K562 (cell line): ENCODE data around the gene PANX1. TPM values are rescaled to one million over a fixed set of nuclear protein-coding genes. Genes with fewer than 3 reads are reported as not detected.

Source experiments
- ATAC-seq: fragments of 200-7000 bp; cut with Tn5 transposase; 3 replicates; pipeline ENCODE4 v1.9.1; 2020; ENCODE audit warnings: moderate library complexity
- BruUV-seq: library from RNA; stranded (reverse); fragments of 400-500 nt; replicated peaks from 2 replicates; lab custom pipeline; 2021; lab: Mats Ljungman, UMichigan
- CTCF ChIA-PET: fragments of 300-600 bp; formaldehyde crosslinking; extraction: SDS; loops from one replicate; lab custom pipeline; 2021; ENCODE audit warnings: low intra/inter-chr PET ratio; lab: Yijun Ruan, JAX
- POLR2A ChIA-PET: fragments of 300-600, 350-650 bp; sonication (Branson Sonifier 250); formaldehyde crosslinking; extraction: SDS; loops from one replicate; lab custom pipeline; 2021; ENCODE audit warnings: antibody characterized with exemption, inconsistent platforms; lab: Yijun Ruan, JAX
- DNase-seq, 4 experiments: peaks; one replicate each; pipeline versions ENCODE4 v3.0.0 to v3.0.0-alpha.2; 2011 to 2018; ENCODE audit warnings: low spot score in 3 of 4, mixed read lengths in 3 of 4; ENCODE audit errors: extremely low read depth in 1 of 4
- FAIRE-seq: peaks from 2 replicates; lab custom pipeline; 2011; peaks lifted over from hg19 to GRCh38; lab: Jason Lieb, UNC
- H2AFZ ChIP-seq: 2 replicates; pipeline ENCODE4 v1.6.0; 2011; ENCODE audit warnings: low read depth, low read length, control low read depth, inconsistent platforms
- H3K27ac ChIP-seq: fragments of 200-600 bp; 3 replicates; pipeline ENCODE4 v1.8.0; 2011; ENCODE audit warnings: low read depth, mild to moderate bottlenecking, control low read depth, inconsistent platforms, low read length, moderate library complexity, mixed read lengths; ENCODE audit errors: extremely low read depth
- H3K27me3 ChIP-seq, 2 experiments: fragments of 300-600 bp in 1 of 2; 2 replicates in 1 of 2; 3 replicates in 1 of 2; pipeline versions ENCODE4 v1.6.0 to v1.8.0; 2011; ENCODE audit warnings: inconsistent platforms in 2 of 2, low read length in 2 of 2, mild to moderate bottlenecking in 1 of 2, mixed read lengths in 1 of 2, moderate library complexity in 1 of 2; ENCODE audit not compliant: control insufficient read depth in 2 of 2, insufficient read depth in 2 of 2
- H3K36me3 ChIP-seq: fragments of 300-600 bp; 3 replicates; pipeline ENCODE4 v1.8.0; 2011; ENCODE audit warnings: mild to moderate bottlenecking, low read length, inconsistent platforms; ENCODE audit not compliant: control insufficient read depth, insufficient read depth
- H3K4me1 ChIP-seq, 2 experiments: fragments of 200-600 bp in 1 of 2; replicated peaks in 1 of 2; 2 replicates in 1 of 2; 3 replicates in 1 of 2; pipeline versions ENCODE4 v1.5.1 to v1.8.0; 2011; ENCODE audit warnings: inconsistent platforms in 2 of 2, low read length in 2 of 2, mild to moderate bottlenecking in 1 of 2, mixed read lengths in 1 of 2, moderate library complexity in 1 of 2; ENCODE audit not compliant: control insufficient read depth in 2 of 2, insufficient read depth in 2 of 2
- H3K4me2 ChIP-seq: 2 replicates; pipeline ENCODE4 v1.6.1; 2011; ENCODE audit warnings: low read length, control low read depth, inconsistent platforms, mixed read lengths; ENCODE audit not compliant: insufficient read depth
- H3K4me3 ChIP-seq: fragments of 200-600 bp; sonication (generic), shearing (Covaris generic); 2 replicates; pipeline ENCODE4 v1.5.1; 2016; ENCODE audit warnings: control low read depth, inconsistent platforms
- H3K79me2 ChIP-seq: fragments of 200-600 bp; 3 replicates; pipeline ENCODE4 v1.8.0; 2011; ENCODE audit warnings: low read length, inconsistent platforms; ENCODE audit not compliant: control insufficient read depth, insufficient read depth
- H3K9ac ChIP-seq, 2 experiments: 2 replicates each; pipeline versions ENCODE4 v1.6.0 to v1.6.1; 2011; ENCODE audit warnings: low read depth in 2 of 2, low read length in 2 of 2, control low read depth in 1 of 2, inconsistent platforms in 1 of 2, mild to moderate bottlenecking in 1 of 2, mixed read lengths in 1 of 2; ENCODE audit not compliant: insufficient read depth in 1 of 2
- H3K9me1 ChIP-seq: one replicate; pipeline ENCODE4 v1.6.0; 2011; ENCODE audit warnings: inconsistent platforms, mild to moderate bottlenecking, low read length, moderate library complexity; ENCODE audit not compliant: control insufficient read depth, insufficient read depth
- H3K9me3 ChIP-seq: replicated peaks from 2 replicates; pipeline ENCODE4 v1.5.1; 2011; ENCODE audit warnings: low read depth, low read length, inconsistent platforms; ENCODE audit not compliant: control insufficient read depth, insufficient read depth
- H4K20me1 ChIP-seq: replicated peaks from 2 replicates; pipeline ENCODE4 v1.6.1; 2011; ENCODE audit warnings: low read length, inconsistent platforms, mixed read lengths; ENCODE audit not compliant: control insufficient read depth, insufficient read depth
- CBX1 ChIP-seq: sonication (generic); IDR thresholded peaks from 2 replicates; pipeline ENCODE4 v1.6.1; 2016; ENCODE audit warnings: antibody characterized with exemption, low read depth, mild to moderate bottlenecking
- CREB1 ChIP-seq, 2 experiments: sonication (generic) in 1 of 2; formaldehyde crosslinking in 1 of 2; IDR thresholded peaks; 2 replicates each; pipeline versions ENCODE4 v1.6.1 to v1.8.0; 2012 to 2022; ENCODE audit warnings: inconsistent platforms in 1 of 2, mild to moderate bottlenecking in 1 of 2, missing genetic modification reagents in 1 of 2, moderate library complexity in 1 of 2
- MCM3 ChIP-seq: fragments of 450-650 bp; IDR thresholded peaks from 2 replicates; pipeline ENCODE4 v1.6.1; 2016
- TBP ChIP-seq: optimal IDR thresholded peaks from 2 replicates; pipeline ENCODE3; 2011; ENCODE audit warnings: low read depth, low read length, improper control_type of control experiment
- TOE1 ChIP-seq, 2 experiments: fragments of 450-650 bp in 1 of 2; sonication (generic) in 1 of 2; formaldehyde crosslinking in 1 of 2; IDR thresholded peaks; 2 replicates each; pipeline versions ENCODE4 v1.7.1 to v1.8.0; 2016 to 2022; ENCODE audit warnings: borderline replicate concordance in 2 of 2, mild to moderate bottlenecking in 2 of 2, antibody characterized with exemption in 1 of 2, inconsistent platforms in 1 of 2, low read depth in 1 of 2, missing genetic modification reagents in 1 of 2, moderate library complexity in 1 of 2
- ZKSCAN3 ChIP-seq: fragments of 250-450 bp; sonication (Bioruptor Pico); IDR thresholded peaks from 2 replicates; pipeline ENCODE4 v1.4.0; 2020
- WGBS: fragments of 100-300 bp; shearing (Covaris generic); methylation state at CpG from one replicate; pipeline ENCODE4 v1.1.6; 2016; ENCODE audit warnings: low coverage, mixed read lengths; ENCODE audit not compliant: insufficient coverage; ENCODE audit errors: missing lambda C conversion rate; 5-methylcytosine and 5-hydroxymethylcytosine counted together
- in situ Hi-C: fragments of 300-500 bp; cut with MboI; formaldehyde crosslinking; loops from 4 replicates; pipeline ENCODE4 v1.15.0; 2018; ENCODE audit warnings: inconsistent platforms, mixed read lengths
- intact Hi-C: fragments of 100-400 bp; cut with micrococcal nuclease; formaldehyde crosslinking; loops from 2 replicates; pipeline ENCODE4 v1.14.2; 2022
- polyA plus RNA-seq, 8 experiments: library from polyadenylated mRNA; depleted of rRNA in 4 of 8; stranded (reverse) in 5 of 8; unstranded in 3 of 8; fragments of >200 nt; fragmentation: Nextera tagmentation in 2 of 8; fragmentation: Illumina TruSeq in 1 of 8; extraction: Ambion mirVana in 2 of 8; extraction: Trizol in 1 of 8; gene quantifications; 2 replicates each; pipeline versions ENCODE4 v1.2.1 to v1.2.3, GENCODE V29; 2011 to 2014; ENCODE audit warnings: inconsistent platforms in 1 of 8, missing spikeins in 1 of 8
- total RNA-seq, 7 experiments: library from RNA; depleted of rRNA in 6 of 7; stranded (reverse); fragments of >200 nt in 6 of 7; fragmentation: Illumina TruSeq in 2 of 7; extraction: Trizol in 2 of 7; gene quantifications; 2 replicates each; pipeline versions ENCODE4 v1.2.1 to v1.2.3, GENCODE V29; 2011 to 2021; ENCODE audit warnings: low replicate concordance in 1 of 7
- TF ChIP-seq, protein P1 (sequence below): fragments of 150-350 bp; IDR thresholded peaks from 2 replicates; pipeline ENCODE4 v1.6.1; 2014; ENCODE audit warnings: low read depth, mild to moderate bottlenecking, low read length, borderline replicate concordance

PANX1 gene
- total and polyA plus RNA-seq, 9 of the 15 experiments (the other 6 are each of a cell fraction or from before 2014, with no cell fraction given): 1.9 to 14.8 (median 10.1) TPM

DNA sequence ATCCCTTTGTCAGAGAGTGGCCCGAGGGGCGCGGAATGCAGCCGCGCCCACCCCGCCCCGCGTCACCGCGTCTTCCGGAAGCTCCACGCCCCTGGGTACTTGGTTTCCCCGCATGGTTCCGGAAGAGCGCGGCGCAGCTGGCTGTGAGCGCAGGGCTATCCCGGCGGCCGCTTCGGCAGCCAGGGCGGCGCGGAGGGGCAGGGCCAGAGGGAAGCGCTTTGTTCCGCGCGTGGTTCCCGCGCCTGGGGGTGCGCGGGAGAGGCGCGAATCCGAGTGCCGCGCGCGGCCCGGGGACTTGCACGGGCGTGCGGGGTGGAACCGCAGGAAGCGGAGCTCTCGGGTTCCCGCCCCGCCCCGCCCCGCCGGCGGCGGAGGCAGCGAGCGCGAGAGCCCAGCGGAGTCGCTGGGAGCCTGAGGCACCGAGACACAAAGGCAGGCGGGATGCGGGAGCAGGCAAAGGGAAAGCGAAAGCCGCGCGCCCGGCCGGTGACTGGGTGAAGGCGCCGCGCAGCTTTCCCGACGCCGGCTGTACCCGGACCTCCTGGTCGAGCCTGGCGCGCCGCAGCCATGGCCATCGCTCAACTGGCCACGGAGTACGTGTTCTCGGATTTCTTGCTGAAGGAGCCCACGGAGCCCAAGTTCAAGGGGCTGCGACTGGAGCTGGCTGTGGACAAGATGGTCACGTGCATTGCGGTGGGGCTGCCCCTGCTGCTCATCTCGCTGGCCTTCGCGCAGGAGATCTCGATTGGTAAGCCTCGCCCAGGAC is at the start of gene PANX1 (continued):
- peak; percentile 24; the same call in 1 of the 2 replicates for TF ChIP-seq CBX1
- peak; percentile 49 for TF ChIP-seq TBP
- TF ChIP-seq TOE1 (IDR thresholded peaks at IDR 0.05; ENCODE audit: borderline replicate concordance): peak; percentile 84
- TF ChIP-seq TOE1 (CRISPR knock-in tag; IDR thresholded peaks at IDR 0.05; ENCODE audit: borderline replicate concordance, low read depth): no peak

DNA sequence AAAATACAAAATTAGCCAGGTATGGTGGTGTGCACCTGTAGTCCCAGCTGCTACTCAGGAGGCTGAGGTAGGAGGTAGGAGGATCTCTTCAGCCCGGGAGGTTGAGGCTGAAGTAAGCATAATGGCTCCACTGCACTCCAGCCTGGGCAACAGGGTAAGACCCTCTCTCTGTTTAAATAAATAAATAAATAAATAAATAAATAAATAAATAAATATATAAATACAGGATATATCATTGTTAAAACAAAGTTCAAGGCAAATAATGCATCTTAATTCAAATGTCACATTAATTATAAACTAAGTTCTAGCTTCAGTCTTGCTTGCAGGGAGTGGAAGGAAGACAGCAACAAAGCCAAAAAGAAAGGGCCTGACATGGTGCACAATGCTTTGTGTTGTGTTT is 44.5 kb upstream of the PANX1 start:
- POLR2A ChIA-PET: no interaction called here
- BruUV-seq: no TSS peak
- Histone ChIP-seq H3K4me2 (no peak overlapping the region), H3K4me3 (no peak overlapping the region), H2AFZ (no peak overlapping the region), H3K9me1 (no peaks in the 10 kb centered on the region), H3K27ac (no peak overlapping the region), H3K36me3 (no peaks in the 10 kb centered on the region), H4K20me1 (no peaks in the 10 kb centered on the region), H3K27me3 (peaks cover 0 to 13% of the 10 kb centered on the region in 2 experiments; a peak in 3 of 5 replicates), H3K9me3 (no peaks in the 10 kb centered on the region), H3K79me2 (no peaks in the 10 kb centered on the region), H3K9ac (no peak overlapping the region), H3K4me1 (peaks cover 0 to 6% of the 10 kb centered on the region in 2 experiments; a peak in 1 of 5 replicates)
- ATAC-seq (no peak), DNase-seq (no peak), FAIRE-seq (no peak)
- in situ Hi-C loops: no loop called here
- CTCF ChIA-PET: no interaction called here
- intact Hi-C loops: no loop called here
- 0% methylated on average over 1 of the region's 1 CpG for WGBS
- TF ChIP-seq MCM3 (no peak), ZKSCAN3 (CRISPR knock-in tag) (no peak), CREB1 (IDR thresholded peaks at IDR 0.05) (no peak), CREB1 (CRISPR knock-in tag; IDR thresholded peaks at IDR 0.05) (no peak)
- TF ChIP-seq, protein P1, sequence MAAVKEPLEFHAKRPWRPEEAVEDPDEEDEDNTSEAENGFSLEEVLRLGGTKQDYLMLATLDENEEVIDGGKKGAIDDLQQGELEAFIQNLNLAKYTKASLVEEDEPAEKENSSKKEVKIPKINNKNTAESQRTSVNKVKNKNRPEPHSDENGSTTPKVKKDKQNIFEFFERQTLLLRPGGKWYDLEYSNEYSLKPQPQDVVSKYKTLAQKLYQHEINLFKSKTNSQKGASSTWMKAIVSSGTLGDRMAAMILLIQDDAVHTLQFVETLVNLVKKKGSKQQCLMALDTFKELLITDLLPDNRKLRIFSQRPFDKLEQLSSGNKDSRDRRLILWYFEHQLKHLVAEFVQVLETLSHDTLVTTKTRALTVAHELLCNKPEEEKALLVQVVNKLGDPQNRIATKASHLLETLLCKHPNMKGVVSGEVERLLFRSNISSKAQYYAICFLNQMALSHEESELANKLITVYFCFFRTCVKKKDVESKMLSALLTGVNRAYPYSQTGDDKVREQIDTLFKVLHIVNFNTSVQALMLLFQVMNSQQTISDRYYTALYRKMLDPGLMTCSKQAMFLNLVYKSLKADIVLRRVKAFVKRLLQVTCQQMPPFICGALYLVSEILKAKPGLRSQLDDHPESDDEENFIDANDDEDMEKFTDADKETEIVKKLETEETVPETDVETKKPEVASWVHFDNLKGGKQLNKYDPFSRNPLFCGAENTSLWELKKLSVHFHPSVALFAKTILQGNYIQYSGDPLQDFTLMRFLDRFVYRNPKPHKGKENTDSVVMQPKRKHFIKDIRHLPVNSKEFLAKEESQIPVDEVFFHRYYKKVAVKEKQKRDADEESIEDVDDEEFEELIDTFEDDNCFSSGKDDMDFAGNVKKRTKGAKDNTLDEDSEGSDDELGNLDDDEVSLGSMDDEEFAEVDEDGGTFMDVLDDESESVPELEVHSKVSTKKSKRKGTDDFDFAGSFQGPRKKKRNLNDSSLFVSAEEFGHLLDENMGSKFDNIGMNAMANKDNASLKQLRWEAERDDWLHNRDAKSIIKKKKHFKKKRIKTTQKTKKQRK: no peak
